Measurements from ENCODE around the gene SESTD1.
"Not testable (repeated sequence)": the region's sequence is repeated elsewhere in the genome, so short reads cannot be mapped to it uniquely, and the experiment has no call there.

SESTD1 gene

DNA sequence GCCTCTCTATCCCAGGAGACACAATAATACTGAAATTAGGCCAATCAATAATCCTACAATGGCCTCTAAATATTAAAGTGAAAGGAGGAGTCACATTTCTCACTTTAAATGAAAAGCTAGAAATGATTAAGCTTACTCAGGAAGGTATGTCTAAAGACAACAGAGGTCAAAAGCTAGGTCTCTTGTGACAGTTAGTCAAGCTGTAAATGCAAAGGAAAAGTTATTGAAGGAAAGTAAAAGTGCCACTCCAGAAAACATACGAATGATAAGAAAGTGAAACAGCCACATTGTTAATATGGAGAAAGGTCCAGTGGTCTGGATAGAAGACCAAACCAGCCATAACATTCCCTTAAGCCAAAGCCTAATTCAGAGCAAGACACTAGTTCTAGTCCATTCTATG lies 9.5 kb downstream of the SESTD1 start:
- H3K27me3 Mint-ChIP-seq, result peaks cover 7% of the 10 kb centered on the region
- H3K4me1 Mint-ChIP-seq (ENCODE audit: low read depth), result peaks cover 27% of the 10 kb centered on the region
- no peak overlapping the region for H3K4me3 Mint-ChIP-seq
- peaks cover 8% of the 10 kb centered on the region for H3K9me3 Mint-ChIP-seq (ENCODE audit: low read depth)
- H3K36me3 Mint-ChIP-seq, result peaks cover 3% of the 10 kb centered on the region
- no peak overlapping the region for H3K27ac Mint-ChIP-seq

DNA sequence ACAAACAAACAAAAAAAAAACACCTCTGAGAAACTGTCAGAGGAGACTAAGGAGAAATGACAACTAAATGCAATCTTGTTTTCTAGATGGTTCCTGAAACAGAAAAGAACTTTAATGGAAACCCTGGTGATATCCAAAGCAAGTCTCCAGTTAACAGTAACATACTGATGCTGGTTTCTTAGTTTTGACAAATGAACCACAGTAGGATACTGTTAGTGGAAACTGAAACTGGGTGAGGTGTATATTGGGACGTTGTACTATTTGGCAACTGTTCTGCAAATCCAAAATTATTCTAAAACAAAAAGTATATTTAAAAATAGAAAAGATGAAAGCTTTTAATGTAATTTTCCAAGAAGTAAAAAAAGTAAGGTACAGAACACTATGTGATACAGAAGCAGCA lies 11.4 kb downstream of the SESTD1 start:
- Mint-ChIP-seq H3K4me1 (ENCODE audit: low read depth) (peaks cover 34% of the 10 kb centered on the region), H3K9me3 (ENCODE audit: low read depth) (peaks cover 8% of the 10 kb centered on the region), H3K27ac (peak overlapping the region; percentile 83), H3K4me3 (no peak overlapping the region), H3K27me3 (peaks cover 7% of the 10 kb centered on the region), H3K36me3 (peaks cover 3% of the 10 kb centered on the region)

DNA sequence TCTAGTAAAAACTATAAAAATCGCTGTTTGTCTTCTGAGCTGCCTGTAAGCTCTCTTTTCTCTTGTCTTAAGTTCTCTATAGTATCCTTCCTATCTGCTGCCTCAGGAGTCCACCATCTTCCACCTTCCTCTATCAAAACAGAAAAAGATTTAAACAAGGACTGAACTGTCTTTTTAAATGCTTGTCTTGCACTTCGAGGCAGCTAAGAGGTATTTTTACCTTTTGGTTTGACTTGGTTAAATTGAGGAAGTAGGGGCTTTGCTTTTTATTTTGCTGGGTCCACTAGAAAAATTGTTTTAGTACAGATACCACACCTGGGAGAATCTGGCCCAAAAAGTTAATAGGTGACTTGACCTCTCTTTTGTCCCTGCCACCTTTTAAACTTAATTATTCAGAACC lies 12.2 kb downstream of the SESTD1 start:
- Mint-ChIP-seq H3K4me3 (no peak overlapping the region), H3K36me3 (peaks cover 3% of the 10 kb centered on the region), H3K4me1 (ENCODE audit: low read depth) (peaks cover 36% of the 10 kb centered on the region), H3K27me3 (peaks cover 7% of the 10 kb centered on the region), H3K9me3 (ENCODE audit: low read depth) (peaks cover 8% of the 10 kb centered on the region), H3K27ac (peak overlapping the region; percentile 52)

DNA sequence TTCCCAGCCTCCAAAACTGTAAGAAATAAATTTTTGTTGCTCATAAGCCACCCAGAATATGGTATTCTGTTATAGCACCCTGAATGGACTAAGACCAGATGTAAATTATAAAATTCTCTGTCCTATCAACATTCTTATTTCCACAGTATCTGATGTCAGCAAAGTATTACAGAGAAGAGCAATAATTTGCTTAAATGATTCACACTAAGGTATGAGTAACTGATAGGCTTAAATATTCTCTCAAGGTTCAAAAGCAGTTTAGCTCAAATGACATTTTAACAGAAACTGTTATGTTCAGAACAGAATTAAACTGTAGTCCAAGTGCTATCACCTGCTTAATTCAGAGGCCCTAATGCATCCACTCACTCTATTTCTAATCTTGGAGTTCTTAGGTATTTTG lies 12.8 kb downstream of the SESTD1 start:
- peaks cover 3% of the 10 kb centered on the region for H3K36me3 Mint-ChIP-seq
- peaks cover 36% of the 10 kb centered on the region for H3K4me1 Mint-ChIP-seq (ENCODE audit: low read depth)
- no peak overlapping the region for H3K4me3 Mint-ChIP-seq
- H3K27ac Mint-ChIP-seq, result peak overlapping the region; percentile 52
- peaks cover 7% of the 10 kb centered on the region for H3K27me3 Mint-ChIP-seq
- peaks cover 8% of the 10 kb centered on the region for H3K9me3 Mint-ChIP-seq (ENCODE audit: low read depth)

DNA sequence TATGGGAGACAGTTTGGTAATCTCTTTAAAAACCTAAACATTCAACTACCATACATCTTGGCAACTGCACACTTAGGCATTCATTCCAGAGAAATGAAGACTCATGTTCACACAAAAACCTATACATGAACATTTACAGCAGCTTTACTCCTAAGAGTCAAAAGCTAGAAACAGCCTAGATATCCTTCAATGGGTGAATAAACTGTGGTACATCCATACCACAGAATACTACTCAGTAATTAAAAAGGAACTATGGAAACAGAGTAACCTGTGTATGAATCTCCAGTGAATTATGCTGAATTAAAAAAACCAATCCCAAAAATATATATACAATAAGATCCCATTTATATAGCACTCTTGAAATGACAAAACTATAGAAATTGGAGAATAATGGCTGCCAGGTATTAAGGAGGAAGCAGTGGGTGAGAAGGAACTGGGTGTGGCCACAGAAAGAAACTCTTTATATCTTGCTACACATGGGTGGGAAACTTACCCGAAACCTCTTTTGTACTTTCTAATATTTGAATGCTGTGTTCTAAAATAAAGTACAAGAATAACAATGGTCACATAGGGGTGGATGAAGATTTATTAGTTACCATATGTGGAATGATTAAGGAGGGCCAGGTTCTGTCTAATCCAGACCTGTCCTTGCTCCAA lies 13.7 kb downstream of the SESTD1 start:
- Mint-ChIP-seq H3K27me3 (peaks cover 5% of the 10 kb centered on the region), H3K4me1 (ENCODE audit: low read depth) (peaks cover 40% of the 10 kb centered on the region), H3K27ac (peak overlapping the region; percentile 50), H3K9me3 (ENCODE audit: low read depth) (peaks cover 9% of the 10 kb centered on the region), H3K4me3 (no peak overlapping the region), H3K36me3 (peaks cover 3% of the 10 kb centered on the region)

DNA sequence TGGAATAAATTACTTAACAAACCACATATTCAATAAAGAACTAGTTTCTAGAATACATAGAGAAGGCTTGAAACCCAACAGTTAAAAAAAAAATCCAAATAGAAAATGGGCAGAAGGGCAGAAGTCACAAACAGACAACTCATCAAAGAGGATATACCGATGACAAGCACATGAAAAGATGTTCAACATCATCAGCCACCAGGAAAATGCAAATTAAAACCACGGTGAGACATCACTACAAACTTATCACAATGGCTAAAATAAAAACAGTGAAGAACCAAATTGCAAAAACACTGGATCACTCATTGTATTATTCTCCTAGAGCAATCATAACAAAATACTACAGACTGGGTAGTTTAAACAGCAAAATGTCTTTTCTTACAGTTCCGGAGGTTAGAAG lies 14.5 kb downstream of the SESTD1 start:
- peaks cover 9% of the 10 kb centered on the region for H3K9me3 Mint-ChIP-seq (ENCODE audit: low read depth)
- peaks cover 40% of the 10 kb centered on the region for H3K4me1 Mint-ChIP-seq (ENCODE audit: low read depth)
- H3K27me3 Mint-ChIP-seq, result peaks cover 5% of the 10 kb centered on the region
- no peak overlapping the region for H3K4me3 Mint-ChIP-seq
- H3K36me3 Mint-ChIP-seq, result peaks cover 2% of the 10 kb centered on the region
- H3K27ac Mint-ChIP-seq, result peak overlapping the region; percentile 50

DNA sequence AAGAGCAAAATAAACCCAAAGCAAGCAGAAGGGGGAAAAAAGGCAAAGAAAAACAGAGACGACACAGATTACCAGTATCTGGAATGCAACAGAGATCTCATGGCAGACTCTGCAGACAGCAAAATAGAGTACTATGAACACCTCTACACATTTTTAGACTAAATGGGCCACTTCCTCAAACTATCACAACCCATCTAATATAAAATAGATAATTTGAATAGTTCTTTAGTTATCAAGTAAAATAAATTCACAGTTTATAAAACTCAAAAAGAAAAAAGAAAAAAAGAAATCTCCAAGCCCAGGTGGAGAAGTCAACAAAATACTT lies 16.6 kb downstream of the SESTD1 start:
- H3K27me3 Mint-ChIP-seq, result no peaks in the 10 kb centered on the region
- peaks cover 9% of the 10 kb centered on the region for H3K9me3 Mint-ChIP-seq (ENCODE audit: low read depth)
- peaks cover 37% of the 10 kb centered on the region for H3K4me1 Mint-ChIP-seq (ENCODE audit: low read depth)
- H3K27ac Mint-ChIP-seq, result no peak overlapping the region
- H3K4me3 Mint-ChIP-seq, result no peak overlapping the region
- peaks cover 4% of the 10 kb centered on the region for H3K36me3 Mint-ChIP-seq

DNA sequence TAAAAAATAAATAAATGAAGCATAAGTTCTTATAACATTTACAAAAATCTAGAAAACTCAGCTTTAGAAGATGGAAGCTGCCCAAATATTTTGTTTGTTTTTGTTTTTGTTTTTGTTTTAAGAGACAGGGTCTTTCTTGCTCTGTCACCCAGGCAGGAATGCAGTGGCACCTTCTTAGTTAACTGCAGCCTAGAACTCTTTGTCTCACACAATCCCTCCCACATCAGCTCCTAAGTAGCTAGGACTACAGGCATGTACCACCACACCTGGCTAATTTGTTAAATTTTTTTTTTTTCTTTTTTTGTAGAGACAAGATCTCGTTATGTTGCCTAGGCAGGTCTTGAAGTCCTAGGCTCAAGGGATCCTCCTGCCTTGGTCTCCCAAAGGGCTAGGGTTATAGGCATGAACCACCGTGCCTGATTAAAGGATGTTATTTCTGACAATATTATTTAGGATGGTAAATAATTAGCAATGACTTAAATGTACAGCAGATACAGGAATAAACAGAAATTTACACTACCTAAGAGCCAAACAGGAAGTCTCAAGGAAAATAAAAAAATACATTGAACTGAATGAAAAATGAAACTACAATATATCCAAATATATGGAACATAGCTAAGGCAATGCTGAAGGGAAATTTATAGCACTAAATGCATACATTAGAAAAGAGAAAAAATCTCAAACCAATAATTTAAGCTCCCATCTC lies 17.2 kb downstream of the SESTD1 start:
- Mint-ChIP-seq H3K4me3 (no peak overlapping the region), H3K27ac (no peak overlapping the region), H3K9me3 (ENCODE audit: low read depth) (peaks cover 9% of the 10 kb centered on the region), H3K27me3 (no peaks in the 10 kb centered on the region), H3K36me3 (peaks cover 8% of the 10 kb centered on the region), H3K4me1 (ENCODE audit: low read depth) (peaks cover 32% of the 10 kb centered on the region)

DNA sequence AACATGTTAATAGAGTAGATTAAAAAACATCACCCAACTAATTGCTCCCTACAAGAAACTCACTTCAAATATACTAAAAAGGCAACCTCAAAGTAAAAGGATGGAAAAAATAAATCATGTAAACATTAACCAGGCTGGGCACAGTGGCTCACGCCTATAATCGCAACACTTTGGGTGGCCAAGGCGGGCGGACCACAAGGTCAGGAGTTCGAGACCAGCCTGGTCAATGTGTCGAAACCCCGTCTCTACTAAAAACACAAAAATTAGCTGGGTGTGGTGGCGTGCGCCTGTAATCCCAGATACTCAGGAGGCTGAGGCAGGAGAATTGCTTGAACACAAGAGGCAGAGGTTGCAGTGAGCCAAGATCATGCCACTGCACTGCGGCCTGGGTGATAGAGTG lies 18.8 kb downstream of the SESTD1 start:
- peak overlapping the region; percentile 46 for H3K27ac Mint-ChIP-seq
- not testable (repeated sequence) for H3K9me3 Mint-ChIP-seq (ENCODE audit: low read depth); H3K36me3 Mint-ChIP-seq; H3K27me3 Mint-ChIP-seq; H3K4me3 Mint-ChIP-seq
- H3K4me1 Mint-ChIP-seq (ENCODE audit: low read depth), result peaks cover 19% of the 10 kb centered on the region

DNA sequence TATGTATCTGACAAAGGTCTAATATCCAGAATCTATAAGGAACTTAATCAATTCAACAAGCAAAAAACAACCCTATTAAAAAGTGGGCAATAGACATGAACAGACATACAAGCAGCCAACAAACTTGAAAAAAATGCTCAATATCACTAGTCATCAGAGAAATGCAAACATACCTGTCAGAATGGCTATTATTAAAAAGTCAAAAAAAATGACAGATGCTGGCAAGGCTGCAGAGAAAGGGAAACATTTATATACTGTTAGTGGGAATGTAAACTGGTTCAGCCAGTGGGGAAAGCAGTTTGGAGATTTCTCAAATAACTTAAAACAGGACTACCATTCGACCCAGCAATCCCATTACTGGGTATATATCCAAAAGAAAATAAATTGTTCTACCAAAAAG lies 21.6 kb downstream of the SESTD1 start:
- Mint-ChIP-seq H3K36me3 (peaks cover 10% of the 10 kb centered on the region), H3K4me3 (no peak overlapping the region), H3K27ac (no peak overlapping the region), H3K27me3 (peaks cover 2% of the 10 kb centered on the region), H3K4me1 (ENCODE audit: low read depth) (peaks cover 32% of the 10 kb centered on the region), H3K9me3 (ENCODE audit: low read depth) (peaks cover 4% of the 10 kb centered on the region)

DNA sequence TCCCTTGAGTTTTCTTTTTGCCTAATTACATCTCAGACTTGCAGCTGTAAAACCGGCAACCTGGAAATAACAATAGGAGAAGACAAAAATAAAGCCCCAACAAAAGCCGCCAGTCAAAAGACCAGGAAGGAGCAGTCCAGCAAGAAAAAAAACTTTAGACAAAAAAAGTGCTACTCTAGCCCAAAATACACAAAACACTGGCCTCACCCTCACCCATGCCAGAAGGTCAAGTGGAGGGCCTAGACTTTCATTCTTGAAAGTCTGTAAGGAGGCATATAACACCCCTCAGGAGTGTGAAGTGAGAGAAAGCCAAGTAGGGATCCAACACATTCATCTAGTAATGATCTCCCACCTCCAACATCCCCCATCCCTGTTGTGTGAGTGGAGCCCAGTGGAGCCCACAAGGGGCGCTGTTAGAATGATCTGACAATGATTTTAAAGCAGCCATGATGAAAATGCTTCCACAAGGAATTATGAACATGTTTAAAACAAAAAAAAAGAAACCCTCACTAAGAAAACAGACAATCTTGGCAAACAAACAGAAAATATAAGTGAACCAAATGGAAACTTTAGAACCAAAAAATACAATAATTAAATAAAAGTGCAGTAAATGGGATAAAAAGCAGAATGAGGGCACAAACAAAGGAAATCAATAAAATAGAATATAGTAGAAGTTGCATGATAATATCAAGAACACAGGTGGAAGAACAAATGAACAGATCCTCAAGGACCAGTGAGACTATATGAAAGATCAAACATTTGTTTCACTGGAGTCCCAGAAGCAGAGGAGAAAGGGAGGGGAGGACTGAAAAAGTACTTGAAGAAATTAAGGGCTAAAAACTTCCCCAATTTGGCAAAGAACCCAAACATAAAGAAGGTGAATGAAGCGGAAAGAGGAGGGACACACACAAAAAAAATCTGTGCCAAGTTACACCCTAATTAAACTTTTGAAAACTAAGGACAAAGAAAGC lies 23.9 kb downstream of the SESTD1 start:
- H3K4me3 Mint-ChIP-seq, result no peak overlapping the region
- peaks cover 8% of the 10 kb centered on the region for H3K36me3 Mint-ChIP-seq
- H3K27me3 Mint-ChIP-seq, result peaks cover 2% of the 10 kb centered on the region
- H3K9me3 Mint-ChIP-seq (ENCODE audit: low read depth), result no peaks in the 10 kb centered on the region
- H3K4me1 Mint-ChIP-seq (ENCODE audit: low read depth), result peaks cover 28% of the 10 kb centered on the region
- peak overlapping the region; percentile 42 for H3K27ac Mint-ChIP-seq

DNA sequence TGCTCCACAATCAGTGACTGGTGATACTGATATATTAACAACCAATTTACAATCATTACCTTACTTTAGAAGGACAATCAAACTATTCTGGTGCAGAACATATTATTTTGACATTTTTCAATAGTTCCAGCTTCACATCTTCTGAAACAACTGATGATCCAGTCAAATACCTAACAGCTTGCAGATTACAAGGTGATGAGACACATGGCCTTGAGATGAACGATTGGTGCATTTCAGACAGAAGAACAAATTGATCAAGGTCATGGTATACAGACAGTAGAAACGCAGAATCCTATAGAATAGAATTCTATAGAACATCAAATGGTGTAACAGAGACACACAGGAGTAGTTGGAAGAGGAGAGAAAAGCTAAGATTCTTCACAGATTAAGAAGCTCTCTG lies 24.8 kb downstream of the SESTD1 start:
- H3K9me3 Mint-ChIP-seq (ENCODE audit: low read depth), result no peaks in the 10 kb centered on the region
- H3K36me3 Mint-ChIP-seq, result peaks cover 8% of the 10 kb centered on the region
- no peak overlapping the region for H3K4me3 Mint-ChIP-seq
- peaks cover 30% of the 10 kb centered on the region for H3K4me1 Mint-ChIP-seq (ENCODE audit: low read depth)
- peaks cover 2% of the 10 kb centered on the region for H3K27me3 Mint-ChIP-seq
- H3K27ac Mint-ChIP-seq, result peak overlapping the region; percentile 42

DNA sequence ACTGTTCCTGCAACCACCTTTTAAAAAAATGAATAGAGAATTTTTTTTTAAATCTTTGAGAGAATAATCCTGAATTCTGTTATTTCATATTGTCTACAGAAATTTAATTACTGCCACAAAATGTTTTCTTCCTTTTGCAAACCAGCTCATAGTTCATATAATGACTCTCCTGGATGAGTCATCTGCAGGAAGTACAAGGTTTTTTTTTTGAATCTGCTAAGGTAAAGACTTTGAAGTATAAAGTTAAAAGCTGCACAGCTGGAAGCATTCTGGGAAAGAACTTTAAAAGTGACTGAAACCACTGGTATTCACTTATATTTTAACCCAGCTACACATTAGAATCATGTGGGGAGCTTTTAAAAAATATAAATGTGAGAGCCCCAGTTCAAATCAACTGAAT lies 25.4 kb downstream of the SESTD1 start:
- H3K4me3 Mint-ChIP-seq, result peak overlapping the region; percentile 34
- H3K36me3 Mint-ChIP-seq, result peaks cover 8% of the 10 kb centered on the region
- H3K27me3 Mint-ChIP-seq, result peaks cover 2% of the 10 kb centered on the region
- no peaks in the 10 kb centered on the region for H3K9me3 Mint-ChIP-seq (ENCODE audit: low read depth)
- H3K27ac Mint-ChIP-seq, result peak overlapping the region; percentile 42
- peaks cover 31% of the 10 kb centered on the region for H3K4me1 Mint-ChIP-seq (ENCODE audit: low read depth)

DNA sequence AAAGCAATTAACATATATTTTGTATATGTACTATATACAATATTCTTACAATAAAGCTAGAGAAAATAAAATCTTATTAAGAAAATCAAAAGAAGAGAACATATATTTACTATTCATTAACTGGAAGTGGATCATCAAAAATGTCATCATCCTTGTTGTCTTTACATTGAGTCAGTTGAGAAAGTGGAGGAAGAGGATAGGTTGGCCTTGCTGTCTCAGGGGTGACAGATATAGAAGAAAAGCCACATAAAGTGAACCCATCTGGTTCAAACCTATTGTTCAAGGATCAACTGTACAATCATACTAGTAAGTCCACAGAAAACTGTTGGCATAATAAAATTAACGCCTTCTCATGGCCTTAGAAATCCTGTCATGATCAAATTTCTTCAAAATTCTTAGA lies 26.6 kb downstream of the SESTD1 start:
- Mint-ChIP-seq H3K4me1 (ENCODE audit: low read depth) (peaks cover 31% of the 10 kb centered on the region), H3K4me3 (no peak overlapping the region), H3K36me3 (peaks cover 5% of the 10 kb centered on the region), H3K27ac (no peak overlapping the region), H3K9me3 (ENCODE audit: low read depth) (no peaks in the 10 kb centered on the region), H3K27me3 (peaks cover 2% of the 10 kb centered on the region)
